ENCODE measurements around the gene FRMD7. TPM values are rescaled to one million over a fixed set of nuclear protein-coding genes. Genes with fewer than 3 reads are reported as not detected.

The FRMD7 gene
- total RNA-seq, 1 experiment from 2014 or later, result not detected

- CTCF ChIA-PET, result no interaction called here
- POLR2A ChIA-PET, result interaction anchor here (1.1 kb wide), 1 partner anchor 17 kb away, joined by 3 read pairs; no protein-coding TSS in a partner anchor
- no peak for DNase-seq (ENCODE audit: unreplicated experiment)
- TF ChIP-seq CTCF (IDR thresholded peaks at IDR 0.05; ENCODE audit: unreplicated experiment), result no peak
- Mint-ChIP-seq H3K4me1 (ENCODE audit: insufficient read depth, unreplicated experiment) (no peaks in the 10 kb centered on the region), H3K27ac (ENCODE audit: low read depth, unreplicated experiment) (no peak overlapping the region), H3K36me3 (ENCODE audit: insufficient read depth, unreplicated experiment) (no peaks in the 10 kb centered on the region), H3K9me3 (ENCODE audit: unreplicated experiment) (no peaks in the 10 kb centered on the region), H3K27me3 (ENCODE audit: insufficient read depth, unreplicated experiment) (peaks cover 57% of the 10 kb centered on the region), H3K4me3 (ENCODE audit: unreplicated experiment) (no peak overlapping the region)
- intact Hi-C loops (cut with micrococcal nuclease), result no loop called here
- BruUV-seq (replicated peaks), result no TSS peak
These were observed 18.6 kb upstream of the FRMD7 start for GRCh38 chrX:132146456-132146855.

GRCh38 chrX:132144061-132144460 lies 16.2 kb upstream of the FRMD7 start:
- no peak for DNase-seq (ENCODE audit: unreplicated experiment)
- Mint-ChIP-seq H3K27me3 (ENCODE audit: insufficient read depth, unreplicated experiment) (peaks cover 61% of the 10 kb centered on the region), H3K36me3 (ENCODE audit: insufficient read depth, unreplicated experiment) (no peaks in the 10 kb centered on the region), H3K4me1 (ENCODE audit: insufficient read depth, unreplicated experiment) (no peaks in the 10 kb centered on the region), H3K4me3 (ENCODE audit: unreplicated experiment) (no peak overlapping the region), H3K9me3 (ENCODE audit: unreplicated experiment) (no peaks in the 10 kb centered on the region), H3K27ac (ENCODE audit: low read depth, unreplicated experiment) (no peak overlapping the region)
- TF ChIP-seq CTCF (IDR thresholded peaks at IDR 0.05; ENCODE audit: unreplicated experiment), result no peak
- POLR2A ChIA-PET, result no interaction called here
- intact Hi-C loops (cut with micrococcal nuclease), result no loop called here
- no TSS peak for BruUV-seq (replicated peaks)
- CTCF ChIA-PET, result interaction anchor here (0.6 to 1.2 kb wide), 4 partner anchors 73 to 492 kb away, joined by 3 to 7 read pairs (median 3); no protein-coding TSS in a partner anchor

GRCh38 chrX:132125906-132126305 lies 1.9 kb downstream of the FRMD7 start:
- CTCF ChIA-PET, result no interaction called here

GRCh38 chrX:132120913-132121312 lies 6.9 kb downstream of the FRMD7 start:
- no peaks in the 10 kb centered on the region for H3K9me3 Mint-ChIP-seq (ENCODE audit: unreplicated experiment)
- POLR2A ChIA-PET, result no interaction called here
- TF ChIP-seq CTCF (IDR thresholded peaks at IDR 0.05; ENCODE audit: unreplicated experiment), result no peak
- no peak overlapping the region for H3K27ac Mint-ChIP-seq (ENCODE audit: low read depth, unreplicated experiment)
- H3K27me3 Mint-ChIP-seq (ENCODE audit: insufficient read depth, unreplicated experiment), result peaks cover 80% of the 10 kb centered on the region
- CTCF ChIA-PET, result no interaction called here
- no peak overlapping the region for H3K4me3 Mint-ChIP-seq (ENCODE audit: unreplicated experiment)
- intact Hi-C loops (cut with micrococcal nuclease), result no loop called here
- no peaks in the 10 kb centered on the region for H3K4me1 Mint-ChIP-seq (ENCODE audit: insufficient read depth, unreplicated experiment)
- BruUV-seq (replicated peaks), result no TSS peak
- no peak for DNase-seq (ENCODE audit: unreplicated experiment)
- H3K36me3 Mint-ChIP-seq (ENCODE audit: insufficient read depth, unreplicated experiment), result no peaks in the 10 kb centered on the region

More at GRCh38 chrX:132125906-132126305, 1.9 kb downstream of the FRMD7 start:
- DNase-seq (ENCODE audit: unreplicated experiment), result no peak
- intact Hi-C loops (cut with micrococcal nuclease), result no loop called here
- POLR2A ChIA-PET, result no interaction called here
- Mint-ChIP-seq H3K4me1 (ENCODE audit: insufficient read depth, unreplicated experiment) (no peaks in the 10 kb centered on the region), H3K9me3 (ENCODE audit: unreplicated experiment) (no peaks in the 10 kb centered on the region), H3K4me3 (ENCODE audit: unreplicated experiment) (no peak overlapping the region), H3K27me3 (ENCODE audit: insufficient read depth, unreplicated experiment) (peaks cover 85% of the 10 kb centered on the region), H3K36me3 (ENCODE audit: insufficient read depth, unreplicated experiment) (no peaks in the 10 kb centered on the region), H3K27ac (ENCODE audit: low read depth, unreplicated experiment) (no peak overlapping the region)
- BruUV-seq (replicated peaks), result no TSS peak
- TF ChIP-seq CTCF (IDR thresholded peaks at IDR 0.05; ENCODE audit: unreplicated experiment), result no peak

All from MCF 10A (cell line).